Transverse colon (tissue), 4 donors: ENCODE results near the gene MYH7. TPM values are rescaled to one million over a fixed set of nuclear protein-coding genes. Genes with fewer than 3 reads are reported as not detected.

Source experiments
- DNase-seq: peaks from one replicate; pipeline ENCODE4 v3.0.0-alpha.2; 2019
- H3K27ac ChIP-seq, 4 donors: fragments of 200-600 bp; sonication (generic); 2 replicates each; pipeline ENCODE4 v1.5.1; 2016 to 2018; ENCODE audit warnings: inconsistent platforms in 4 of 4
- H3K27me3 ChIP-seq: fragments of 200-600 bp; sonication (generic); 2 replicates; pipeline ENCODE4 v1.5.1; 2017; ENCODE audit warnings: inconsistent platforms
- H3K36me3 ChIP-seq, 4 donors: fragments of 200-600 bp; sonication (generic); 2 replicates each; pipeline ENCODE4 v1.5.1; 2017 to 2019; ENCODE audit warnings: inconsistent platforms in 4 of 4
- H3K4me1 ChIP-seq, 4 donors: fragments of 200-600 bp; sonication (generic); 2 replicates each; pipeline ENCODE4 v1.5.1; 2017 to 2020; ENCODE audit warnings: inconsistent platforms in 4 of 4
- H3K4me3 ChIP-seq, 4 donors: fragments of 200-600 bp; sonication (generic); 1 replicate in 1 of 4; 2 replicates in 3 of 4; pipeline versions ENCODE4 v1.5.1 to v1.6.1; 2017 to 2019; ENCODE audit warnings: inconsistent platforms in 4 of 4
- H3K9me3 ChIP-seq, 2 donors: fragments of 200-600 bp; sonication (generic); 2 replicates each; pipeline ENCODE4 v1.5.1; 2017 to 2019; ENCODE audit warnings: inconsistent platforms in 2 of 2
- EP300 ChIP-seq: sonication (generic); formaldehyde crosslinking; IDR thresholded peaks from one replicate; pipeline ENCODE4 v1.6.1; 2017; ENCODE audit warnings: antibody characterized with exemption, low read depth
- POLR2A ChIP-seq: fragments of 450-650 bp; IDR thresholded peaks from one replicate; pipeline ENCODE4 v1.6.1; 2016; ENCODE audit warnings: antibody characterized with exemption, mild to moderate bottlenecking, moderate library complexity
- POLR2AphosphoS5 ChIP-seq, 3 donors: sonication (generic); formaldehyde crosslinking; IDR thresholded peaks; one replicate each; pipeline ENCODE4 v1.6.1; 2016; ENCODE audit warnings: antibody characterized with exemption in 3 of 3
- WGBS, 2 donors: methylation state at CpG; one replicate each; pipeline ENCODE4 v1.1.5; 2018; ENCODE audit warnings: low coverage in 1 of 2; 5-methylcytosine and 5-hydroxymethylcytosine counted together
- in situ Hi-C, 4 donors: fragments of 200-750 bp; cut with MboI; loops; one replicate each; pipeline versions ENCODE4 v1.15.0 to v1.15.1; 2017; ENCODE audit warnings: low sequenced_read_pairs in 3 of 4, low pct_ligation_motif_present in 1 of 4, low pct_unique_long_range_greater_than_20kb in 1 of 4
- intact Hi-C: fragments of 100-400 bp; cut with DNase I; formaldehyde crosslinking; loops from one replicate; pipeline ENCODE4 v1.15.1; 2023; ENCODE audit warnings: low total_unique reads
- total RNA-seq, 4 donors: library from RNA; depleted of rRNA; stranded (reverse); fragments of >200 nt; gene quantifications; one replicate each; pipeline ENCODE4 v1.1.0, GENCODE V29; 2016
- TF ChIP-seq, protein P1 (sequence below), 5 experiments: fragments of 200-600 bp in 3 of 5; fragments of 450-650 bp in 2 of 5; sonication (generic) in 3 of 5; IDR thresholded peaks; 1 replicate in 2 of 5; 2 replicates in 3 of 5; pipeline ENCODE4 v1.5.1; 2016 to 2017; ENCODE audit warnings: antibody characterized with exemption in 5 of 5, inconsistent platforms in 3 of 5, mild to moderate bottlenecking in 2 of 5, moderate library complexity in 1 of 5

MYH7 gene
- total RNA-seq, 4 donors from 2014 or later = 0.64 to 2.9 TPM; not detected in 2

DNA sequence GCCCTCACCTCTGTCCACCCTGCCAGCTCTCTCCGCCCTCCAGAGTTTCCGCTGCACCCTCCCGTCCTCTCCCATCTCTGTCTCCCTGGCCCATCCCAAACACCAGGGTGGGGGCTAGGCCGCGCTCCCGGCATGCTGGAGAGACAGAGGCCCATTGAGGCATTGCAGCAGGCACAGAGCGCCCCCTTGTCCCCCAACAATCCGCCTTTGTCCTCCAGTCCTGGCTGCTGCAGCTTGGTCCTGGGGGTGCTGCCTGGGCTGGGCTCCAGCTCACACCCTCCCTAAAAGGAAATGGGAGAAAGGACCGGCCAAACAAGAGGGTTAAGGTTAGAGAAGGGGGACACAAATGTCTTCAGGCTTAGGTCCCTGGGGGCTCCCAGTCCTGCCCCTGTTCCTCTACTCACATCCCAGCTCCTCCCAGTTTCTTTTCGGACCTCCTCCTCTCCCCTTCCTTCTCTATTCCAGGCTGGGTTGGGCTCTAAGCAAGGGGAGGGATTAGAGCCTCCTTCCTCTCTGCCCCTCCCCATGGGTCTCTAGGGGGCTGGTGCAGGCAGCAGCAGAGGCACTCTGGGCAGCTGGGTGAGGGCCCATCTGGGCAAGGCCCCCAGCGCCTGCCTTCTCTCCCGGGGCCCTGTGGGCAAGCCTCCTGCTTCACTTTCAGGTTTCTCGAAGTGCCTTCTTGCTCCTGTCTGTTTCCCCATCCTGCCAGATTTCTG lies 58.8 kb downstream of the MYH7 start, which contains the start of gene CMTM5:
Gene CMTM5, plus strand, starts transcription at position 565 of the 716 bp plus-strand sequence. CDS start 206 bp downstream, outside the sequence.
- H3K9me3 ChIP-seq = no peaks in the 10 kb centered on the region
- H3K4me3 ChIP-seq = no peak within 1 kb of the TSS
- peaks cover 0 to 6% (median 0%) of the 10 kb centered on the region in 4 donors for H3K4me1 ChIP-seq
- in situ Hi-C loops = loop anchor here in 1 of 4 donors (25.0 kb wide), 1 partner anchor 114 kb away; no protein-coding TSS in a partner anchor
- DNase-seq = no peak
- H3K27me3 ChIP-seq = no peaks in the 10 kb centered on the region
- no peaks in the 10 kb centered on the region for H3K36me3 ChIP-seq
- peak within 1 kb of the TSS in 2 of 4 donors; percentile 27 to 38 for H3K27ac ChIP-seq
- intact Hi-C loops = no loop called here
- TF ChIP-seq EP300 (no peak), POLR2AphosphoS5 (IDR thresholded peaks at IDR 0.05) (no peak)
- WGBS, 2 donors = 64 to 87% methylated on average over 3 to 13 of the region's 13 CpGs

DNA sequence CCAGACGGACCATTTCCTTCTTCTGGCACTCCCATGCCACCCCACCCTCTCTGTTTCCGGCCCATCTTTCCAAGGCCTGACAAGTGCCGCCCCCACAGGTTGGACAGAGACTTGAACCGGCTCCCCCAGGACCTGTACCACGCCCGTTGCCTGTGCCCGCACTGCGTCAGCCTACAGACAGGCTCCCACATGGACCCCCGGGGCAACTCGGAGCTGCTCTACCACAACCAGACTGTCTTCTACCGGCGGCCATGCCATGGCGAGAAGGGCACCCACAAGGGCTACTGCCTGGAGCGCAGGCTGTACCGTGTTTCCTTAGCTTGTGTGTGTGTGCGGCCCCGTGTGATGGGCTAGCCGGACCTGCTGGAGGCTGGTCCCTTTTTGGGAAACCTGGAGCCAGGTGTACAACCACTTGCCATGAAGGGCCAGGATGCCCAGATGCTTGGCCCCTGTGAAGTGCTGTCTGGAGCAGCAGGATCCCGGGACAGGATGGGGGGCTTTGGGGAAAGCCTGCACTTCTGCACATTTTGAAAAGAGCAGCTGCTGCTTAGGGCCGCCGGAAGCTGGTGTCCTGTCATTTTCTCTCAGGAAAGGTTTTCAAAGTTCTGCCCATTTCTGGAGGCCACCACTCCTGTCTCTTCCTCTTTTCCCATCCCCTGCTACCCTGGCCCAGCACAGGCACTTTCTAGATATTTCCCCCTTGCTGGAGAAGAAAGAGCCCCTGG lies 59.8 kb downstream of the MYH7 start:
- WGBS, 2 donors = 81% methylated on average over 12 of the region's 21 CpGs; no CpG with 5 or more reads in 1 of the 2 donors
- H3K9me3 ChIP-seq = no peaks in the 10 kb centered on the region
- H3K4me1 ChIP-seq = peaks cover 0 to 6% (median 0%) of the 10 kb centered on the region in 4 donors
- no peaks in the 10 kb centered on the region for H3K36me3 ChIP-seq
- no peaks in the 10 kb centered on the region for H3K27me3 ChIP-seq
- DNase-seq = no peak
- in situ Hi-C loops (loop anchor here in 1 of 4 donors (25.0 kb wide), 1 partner anchor 113 kb away; no protein-coding TSS in a partner anchor), intact Hi-C loops (no loop called here)
- TF ChIP-seq EP300 (no peak), POLR2AphosphoS5 (IDR thresholded peaks at IDR 0.05) (no peak), POLR2A (no peak)
- TF ChIP-seq, protein P1, sequence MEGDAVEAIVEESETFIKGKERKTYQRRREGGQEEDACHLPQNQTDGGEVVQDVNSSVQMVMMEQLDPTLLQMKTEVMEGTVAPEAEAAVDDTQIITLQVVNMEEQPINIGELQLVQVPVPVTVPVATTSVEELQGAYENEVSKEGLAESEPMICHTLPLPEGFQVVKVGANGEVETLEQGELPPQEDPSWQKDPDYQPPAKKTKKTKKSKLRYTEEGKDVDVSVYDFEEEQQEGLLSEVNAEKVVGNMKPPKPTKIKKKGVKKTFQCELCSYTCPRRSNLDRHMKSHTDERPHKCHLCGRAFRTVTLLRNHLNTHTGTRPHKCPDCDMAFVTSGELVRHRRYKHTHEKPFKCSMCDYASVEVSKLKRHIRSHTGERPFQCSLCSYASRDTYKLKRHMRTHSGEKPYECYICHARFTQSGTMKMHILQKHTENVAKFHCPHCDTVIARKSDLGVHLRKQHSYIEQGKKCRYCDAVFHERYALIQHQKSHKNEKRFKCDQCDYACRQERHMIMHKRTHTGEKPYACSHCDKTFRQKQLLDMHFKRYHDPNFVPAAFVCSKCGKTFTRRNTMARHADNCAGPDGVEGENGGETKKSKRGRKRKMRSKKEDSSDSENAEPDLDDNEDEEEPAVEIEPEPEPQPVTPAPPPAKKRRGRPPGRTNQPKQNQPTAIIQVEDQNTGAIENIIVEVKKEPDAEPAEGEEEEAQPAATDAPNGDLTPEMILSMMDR (IDR thresholded peaks at IDR 0.05) = no peak
- H3K27ac ChIP-seq = peak overlapping the region in 1 of 4 donors; percentile 38
- no peak overlapping the region for H3K4me3 ChIP-seq

DNA sequence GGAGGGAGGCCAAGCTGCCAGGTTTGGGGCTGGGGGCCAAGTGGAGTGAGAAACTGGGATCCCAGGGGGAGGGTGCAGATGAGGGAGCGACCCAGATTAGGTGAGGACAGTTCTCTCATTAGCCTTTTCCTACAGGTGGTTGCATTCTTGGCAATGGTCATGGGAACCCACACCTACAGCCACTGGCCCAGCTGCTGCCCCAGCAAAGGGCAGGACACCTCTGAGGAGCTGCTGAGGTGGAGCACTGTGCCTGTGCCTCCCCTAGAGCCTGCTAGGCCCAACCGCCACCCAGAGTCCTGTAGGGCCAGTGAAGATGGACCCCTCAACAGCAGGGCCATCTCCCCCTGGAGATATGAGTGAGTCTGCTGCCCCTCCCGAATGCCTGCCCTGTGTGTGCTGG lies 62.4 kb downstream of the MYH7 start:
- Histone ChIP-seq H3K36me3 (no peaks in the 10 kb centered on the region), H3K4me1 (no peaks in the 10 kb centered on the region), H3K4me3 (no peak overlapping the region), H3K9me3 (no peaks in the 10 kb centered on the region), H3K27me3 (no peaks in the 10 kb centered on the region), H3K27ac (no peak overlapping the region)
- in situ Hi-C loops (no loop called here), intact Hi-C loops (no loop called here)
- TF ChIP-seq EP300 = no peak
- TF ChIP-seq, protein P1 (IDR thresholded peaks at IDR 0.05) = no peak
- TF ChIP-seq POLR2A = no peak
- no peak for TF ChIP-seq POLR2AphosphoS5 (IDR thresholded peaks at IDR 0.05)
- 87 to 100% methylated on average over 1 to 3 of the region's 3 CpGs for WGBS, 2 donors
- DNase-seq = no peak

DNA sequence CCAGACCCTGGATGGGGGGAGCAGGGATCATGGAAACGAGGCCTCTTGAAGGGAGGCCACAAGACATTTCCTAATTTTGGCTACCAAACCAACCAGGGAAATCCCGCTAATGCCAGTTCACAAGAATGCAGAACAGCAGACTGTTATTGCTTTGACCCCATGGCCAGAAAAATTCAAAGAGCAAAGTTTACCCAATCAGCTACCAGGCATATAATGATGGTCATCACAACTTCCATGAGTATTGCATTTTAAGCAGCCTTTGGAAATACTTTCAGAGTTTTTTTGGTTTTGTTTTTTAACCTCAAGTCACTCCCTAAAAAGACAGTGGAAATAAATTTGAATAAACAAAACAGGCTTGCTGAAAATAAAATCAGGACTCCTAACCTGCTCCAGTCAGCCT lies 63.0 kb downstream of the MYH7 start, which contains the start of gene IL25:
Gene IL25, plus strand, starts transcription at position 301 of the 400 bp plus-strand sequence.
- no peak for TF ChIP-seq EP300
- TF ChIP-seq, protein P1 (IDR thresholded peaks at IDR 0.05) = no peak
- TF ChIP-seq POLR2A = no peak
- no peak for TF ChIP-seq POLR2AphosphoS5 (IDR thresholded peaks at IDR 0.05)
- H3K36me3 ChIP-seq = no peaks in the 10 kb centered on the region
- 62% methylated on average over 2 of the region's 2 CpGs; no CpG with 5 or more reads in 1 of the 2 donors for WGBS, 2 donors
- H3K4me1 ChIP-seq = no peaks in the 10 kb centered on the region
- H3K27ac ChIP-seq = no peak within 1 kb of the TSS
- H3K4me3 ChIP-seq = no peak within 1 kb of the TSS
- DNase-seq = no peak
- intact Hi-C loops = no loop called here
- H3K27me3 ChIP-seq = peaks cover 4% of the 10 kb centered on the region
- H3K9me3 ChIP-seq = no peaks in the 10 kb centered on the region
- in situ Hi-C loops = no loop called here
